Muscle layer of duodenum (tissue), 2 donors: ENCODE data around the gene HSPB6.
"Not testable (repeated sequence)": the region's sequence is repeated elsewhere in the genome, so short reads cannot be mapped to it uniquely, and the experiment has no call there.

Source experiments
- H3K27ac ChIP-seq: one replicate; pipeline ENCODE4 v1.7.0; 2013; ENCODE audit warnings: mild to moderate bottlenecking, low read length
- H3K27me3 ChIP-seq: one replicate; pipeline ENCODE4 v1.7.0; 2013; ENCODE audit warnings: low read depth, mild to moderate bottlenecking, control low read depth, low read length
- H3K36me3 ChIP-seq, 2 donors: one replicate each; pipeline ENCODE4 v1.7.0; 2013; ENCODE audit warnings: low read length in 2 of 2, control low read depth in 1 of 2, mild to moderate bottlenecking in 1 of 2; ENCODE audit not compliant: insufficient read depth in 2 of 2, control insufficient read depth in 1 of 2
- H3K4me1 ChIP-seq, 2 donors: one replicate each; pipeline ENCODE4 v1.7.0; 2013; ENCODE audit warnings: low read length in 2 of 2, mild to moderate bottlenecking in 2 of 2, control low read depth in 1 of 2, moderate library complexity in 1 of 2; ENCODE audit not compliant: insufficient read depth in 2 of 2, control insufficient read depth in 1 of 2
- H3K4me3 ChIP-seq, 2 donors: one replicate each; pipeline ENCODE4 v1.7.0; 2013; ENCODE audit warnings: low read length in 2 of 2, low read depth in 1 of 2, mild to moderate bottlenecking in 1 of 2
- H3K9me3 ChIP-seq, 2 donors: one replicate each; pipeline ENCODE4 v1.7.0; 2013; ENCODE audit warnings: low read length in 2 of 2, control low read depth in 1 of 2, mild to moderate bottlenecking in 1 of 2; ENCODE audit not compliant: control insufficient read depth in 1 of 2
- donor health status: healthy.

Gene HSPB6

GRCh38 chr19:35731779-35732405, 24.9 kb downstream of the HSPB6 start:
- Histone ChIP-seq H3K4me1 (no peaks in the 10 kb centered on the region), H3K36me3 (peaks cover 55 to 90% of the 10 kb centered on the region in 2 donors), H3K9me3 (no peaks in the 10 kb centered on the region), H3K27ac (no peak overlapping the region), H3K4me3 (no peak overlapping the region), H3K27me3 (no peaks in the 10 kb centered on the region)

DNA sequence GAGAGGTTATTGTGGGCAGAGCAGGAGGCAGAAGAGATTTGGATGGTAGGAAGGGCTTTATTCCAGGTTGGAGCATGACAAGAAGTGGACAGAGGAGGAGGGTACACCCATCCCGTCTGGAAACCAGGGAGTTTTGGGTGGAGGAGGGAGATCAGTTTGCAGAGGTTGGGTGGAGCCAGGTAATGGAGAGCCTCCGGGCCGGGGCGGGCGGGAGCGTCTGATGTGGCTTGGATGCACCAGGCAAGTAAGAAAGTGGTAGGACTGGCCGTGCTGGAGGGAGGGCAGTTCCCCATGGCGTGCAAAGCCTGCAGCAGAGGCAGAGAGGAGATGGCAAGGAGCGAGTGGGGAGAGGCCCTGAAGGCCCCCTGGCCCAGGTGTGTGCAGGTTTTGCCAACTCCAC, 25.5 kb downstream of the HSPB6 start:
- Histone ChIP-seq H3K9me3 (no peaks in the 10 kb centered on the region), H3K36me3 (peaks cover 58 to 90% of the 10 kb centered on the region in 2 donors), H3K27me3 (no peaks in the 10 kb centered on the region), H3K4me1 (no peaks in the 10 kb centered on the region), H3K4me3 (no peak overlapping the region), H3K27ac (no peak overlapping the region)

- Histone ChIP-seq H3K9me3 (no peaks in the 10 kb centered on the region), H3K27ac (no peak overlapping the region), H3K36me3 (peaks cover 65 to 96% of the 10 kb centered on the region in 2 donors)
These were observed 26.5 kb downstream of the HSPB6 start for GRCh38 chr19:35730326-35730725.

DNA sequence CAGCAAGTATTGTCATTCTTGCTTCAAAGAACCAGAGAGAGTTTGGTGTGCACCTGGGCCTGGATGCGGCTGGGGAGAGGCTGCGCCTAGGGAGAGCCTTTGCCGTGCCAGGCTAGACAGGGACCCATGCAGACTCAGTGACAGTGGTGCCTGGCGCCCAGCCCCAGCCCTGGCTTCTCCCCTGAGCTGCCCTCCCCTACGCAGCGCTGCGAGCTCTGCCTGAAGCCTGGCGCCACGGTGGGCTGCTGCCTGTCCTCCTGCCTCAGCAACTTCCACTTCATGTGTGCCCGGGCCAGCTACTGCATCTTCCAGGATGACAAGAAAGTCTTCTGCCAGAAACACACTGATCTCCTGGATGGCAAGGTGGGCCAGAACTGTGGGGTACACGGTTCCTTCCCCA, 27.1 kb downstream of the HSPB6 start:
- Histone ChIP-seq H3K9me3 (no peaks in the 10 kb centered on the region), H3K27ac (no peak overlapping the region), H3K27me3 (no peaks in the 10 kb centered on the region), H3K4me1 (no peaks in the 10 kb centered on the region), H3K36me3 (peaks cover 66 to 96% of the 10 kb centered on the region in 2 donors), H3K4me3 (no peak overlapping the region)

More at GRCh38 chr19:35730326-35730725, 26.5 kb downstream of the HSPB6 start:
- Histone ChIP-seq H3K4me3 (no peak overlapping the region), H3K27me3 (no peaks in the 10 kb centered on the region), H3K4me1 (no peaks in the 10 kb centered on the region)

DNA sequence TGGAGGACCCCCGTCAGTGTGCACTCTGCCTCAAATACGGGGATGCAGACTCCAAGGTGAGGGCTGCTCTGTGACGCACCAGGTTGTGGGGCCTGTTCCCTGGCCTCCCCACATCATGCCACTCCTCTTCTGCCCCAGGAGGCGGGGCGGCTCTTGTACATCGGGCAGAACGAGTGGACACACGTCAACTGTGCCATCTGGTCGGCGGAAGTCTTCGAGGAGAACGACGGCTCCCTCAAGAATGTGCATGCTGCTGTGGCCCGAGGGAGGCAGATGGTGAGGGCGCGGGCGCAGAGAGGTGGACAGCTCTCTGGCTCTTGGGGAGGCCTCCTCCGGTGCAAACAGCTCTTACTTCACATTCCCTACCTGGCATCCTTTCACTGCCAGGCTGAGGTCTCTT, 27.8 kb downstream of the HSPB6 start:
- Histone ChIP-seq H3K36me3 (peaks cover 66 to 98% of the 10 kb centered on the region in 2 donors), H3K27ac (no peak overlapping the region), H3K4me3 (no peak overlapping the region), H3K27me3 (no peaks in the 10 kb centered on the region), H3K9me3 (no peaks in the 10 kb centered on the region), H3K4me1 (no peaks in the 10 kb centered on the region)

GRCh38 chr19:35727956-35728706, 28.7 kb downstream of the HSPB6 start:
- peaks cover 71 to 99% of the 10 kb centered on the region in 2 donors for H3K36me3 ChIP-seq
- H3K9me3 ChIP-seq, result no peaks in the 10 kb centered on the region
- no peaks in the 10 kb centered on the region for H3K27me3 ChIP-seq
- no peaks in the 10 kb centered on the region for H3K4me1 ChIP-seq
- no peak overlapping the region for H3K4me3 ChIP-seq
- no peak overlapping the region for H3K27ac ChIP-seq

- Histone ChIP-seq H3K36me3 (peaks cover 78 to 100% of the 10 kb centered on the region in 2 donors), H3K4me1 (no peaks in the 10 kb centered on the region), H3K27ac (no peak overlapping the region)
These were observed 29.5 kb downstream of the HSPB6 start for GRCh38 chr19:35727053-35727955.

GRCh38 chr19:35725216-35725861, 31.5 kb downstream of the HSPB6 start:
- Histone ChIP-seq H3K4me1 (no peaks in the 10 kb centered on the region), H3K27ac (no peak overlapping the region), H3K4me3 (no peak overlapping the region), H3K27me3 (no peaks in the 10 kb centered on the region), H3K36me3 (peaks cover 69 to 90% of the 10 kb centered on the region in 2 donors), H3K9me3 (no peaks in the 10 kb centered on the region)

More at GRCh38 chr19:35727053-35727955, 29.5 kb downstream of the HSPB6 start:
- Histone ChIP-seq H3K9me3 (no peaks in the 10 kb centered on the region), H3K4me3 (no peak overlapping the region), H3K27me3 (no peaks in the 10 kb centered on the region)

- Histone ChIP-seq H3K27me3 (no peaks in the 10 kb centered on the region), H3K4me3 (no peak overlapping the region), H3K36me3 (peaks cover 70 to 89% of the 10 kb centered on the region in 2 donors), H3K9me3 (no peaks in the 10 kb centered on the region), H3K4me1 (peaks cover 0 to 6% of the 10 kb centered on the region in 2 donors), H3K27ac (no peak overlapping the region)
These were observed 32.3 kb downstream of the HSPB6 start for GRCh38 chr19:35724560-35724959.

DNA sequence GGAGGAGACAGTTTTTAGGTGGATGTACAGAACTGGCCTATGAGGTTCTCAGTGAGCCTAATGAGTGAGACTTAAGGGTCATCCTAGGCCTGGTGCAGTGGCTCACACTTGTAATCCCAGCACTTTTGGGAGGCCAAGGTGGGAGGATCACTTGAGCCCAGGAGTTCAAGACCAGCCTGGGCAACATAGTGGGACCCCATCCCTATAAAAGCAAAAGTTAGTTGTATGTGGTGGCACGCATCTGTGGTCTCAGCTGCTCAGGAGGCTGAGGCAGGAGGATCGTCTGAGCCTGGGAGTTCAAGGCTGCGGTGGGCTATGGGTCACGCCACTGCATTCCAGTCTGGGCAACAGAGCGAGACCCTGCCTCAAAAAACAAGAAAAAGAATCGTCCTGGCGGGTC, 32.7 kb downstream of the HSPB6 start:
- peaks cover 66 to 85% of the 10 kb centered on the region in 2 donors for H3K36me3 ChIP-seq
- peaks cover 4 to 10% of the 10 kb centered on the region in 2 donors for H3K4me1 ChIP-seq
- not testable (repeated sequence) for H3K4me3 ChIP-seq, H3K27ac ChIP-seq, H3K9me3 ChIP-seq, H3K27me3 ChIP-seq
